Right kidney (tissue), 1 donor: Measurements from ENCODE around the gene TERT.
"Not testable (repeated sequence)": the region's sequence is repeated elsewhere in the genome, so short reads cannot be mapped to it uniquely, and the experiment has no call there.

Experiments used
- DNase-seq: peaks from one replicate; pipeline ENCODE4 v3.0.0-alpha.2; 2016

The TERT gene

DNA sequence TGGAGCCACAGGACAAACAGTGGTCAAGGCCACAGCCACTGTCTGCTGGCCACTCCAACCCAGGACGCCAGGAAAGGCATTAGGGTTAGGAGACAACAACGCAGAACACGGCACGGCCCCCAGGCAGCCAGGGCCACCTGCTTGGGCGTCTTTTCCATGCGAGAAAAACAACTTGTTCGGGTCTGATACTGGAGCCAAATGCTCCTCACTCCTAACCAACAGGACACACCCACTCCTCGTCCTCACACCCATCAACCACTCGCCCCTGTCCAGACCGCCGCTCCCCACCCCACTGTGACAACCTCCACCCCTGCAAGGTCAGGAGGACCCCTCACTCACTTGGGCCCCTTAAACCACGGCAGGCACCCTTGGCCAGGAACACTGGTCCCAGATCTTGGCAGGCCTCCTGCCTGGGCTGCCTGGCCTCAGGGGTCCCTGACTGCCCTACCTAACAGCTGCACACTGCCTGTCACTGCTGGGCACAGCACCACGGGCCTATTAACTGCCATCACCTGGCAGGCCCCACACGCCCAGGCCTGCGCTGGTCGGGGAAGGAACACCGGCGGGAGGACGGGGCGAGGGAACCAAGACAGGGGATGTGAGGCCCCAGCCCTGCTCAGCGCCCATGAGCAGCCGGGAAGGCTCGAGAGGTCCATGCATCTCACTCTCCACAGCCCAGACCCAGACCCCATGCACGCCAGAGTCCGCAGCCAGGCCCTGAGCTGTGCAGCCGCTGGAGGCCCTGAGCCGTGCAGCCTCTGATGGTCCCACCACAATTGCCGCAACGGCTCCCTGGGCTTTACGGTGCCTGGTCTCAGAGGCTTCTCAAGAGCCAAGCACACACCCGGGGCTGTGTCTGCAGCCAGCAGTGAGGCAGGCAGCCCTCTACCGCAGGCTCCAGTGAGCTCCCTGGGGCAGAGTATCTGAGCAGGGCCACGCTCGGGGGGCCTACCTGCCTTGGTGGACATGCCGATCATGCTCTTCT is 36.3 kb upstream of the TERT start:
- no peak for DNase-seq

DNA sequence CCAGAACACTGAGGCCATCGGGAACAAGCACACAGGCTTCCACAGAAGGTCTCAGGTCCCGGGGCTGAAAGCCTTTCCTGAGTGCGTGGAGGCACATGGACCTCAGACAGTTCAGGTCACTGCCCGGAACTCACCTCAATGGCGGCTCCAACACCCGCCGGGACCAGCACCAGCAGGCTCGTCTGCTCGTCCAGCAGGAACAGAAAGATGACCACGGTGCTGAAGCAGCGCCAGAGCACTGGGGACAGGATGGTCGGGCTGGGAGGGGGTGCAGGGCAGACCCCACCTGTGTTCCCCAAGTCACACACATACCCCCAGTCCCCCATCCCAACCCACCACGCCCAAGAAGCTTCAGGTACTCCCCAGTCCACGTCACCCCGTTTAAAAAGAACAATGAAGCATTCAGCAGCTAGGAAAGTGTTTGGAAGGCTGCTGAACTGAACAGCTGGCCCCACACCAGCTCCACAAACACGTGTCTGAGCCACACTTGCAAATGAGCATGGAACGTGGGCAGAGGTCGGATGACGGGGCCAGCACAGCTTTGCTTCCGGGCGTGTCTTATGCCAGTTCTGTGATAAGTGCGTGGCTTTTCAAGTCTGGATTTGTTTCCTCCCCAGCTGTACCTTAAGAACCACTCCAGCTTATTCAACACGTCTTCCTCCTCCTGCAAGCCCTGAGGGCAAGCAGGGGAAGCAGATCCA is 35.4 kb upstream of the TERT start:
- no peak for DNase-seq

DNA sequence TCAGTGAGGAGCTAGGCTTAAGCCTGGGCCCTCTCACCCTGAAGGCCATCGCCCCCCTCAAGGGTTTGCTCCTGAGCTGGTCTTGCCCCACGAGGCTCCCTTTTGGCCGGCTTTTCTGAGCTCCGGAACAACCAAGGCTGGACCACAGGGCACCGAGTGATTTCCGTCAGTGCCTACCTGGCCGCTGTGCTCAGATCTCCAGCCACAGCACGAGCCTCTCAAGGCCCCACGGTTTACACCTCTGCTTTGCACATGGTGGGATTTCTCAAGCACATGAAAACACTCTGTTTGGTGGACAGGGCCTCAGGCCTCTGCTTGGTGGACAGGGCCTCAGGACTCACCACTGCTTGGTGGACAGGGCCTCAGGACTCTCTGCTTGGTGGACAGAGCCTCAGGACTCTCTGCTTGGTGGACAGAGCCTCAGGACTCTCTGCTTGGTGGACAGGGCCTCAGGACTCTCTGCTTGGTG is 34.3 kb upstream of the TERT start:
- DNase-seq, result no peak

DNA sequence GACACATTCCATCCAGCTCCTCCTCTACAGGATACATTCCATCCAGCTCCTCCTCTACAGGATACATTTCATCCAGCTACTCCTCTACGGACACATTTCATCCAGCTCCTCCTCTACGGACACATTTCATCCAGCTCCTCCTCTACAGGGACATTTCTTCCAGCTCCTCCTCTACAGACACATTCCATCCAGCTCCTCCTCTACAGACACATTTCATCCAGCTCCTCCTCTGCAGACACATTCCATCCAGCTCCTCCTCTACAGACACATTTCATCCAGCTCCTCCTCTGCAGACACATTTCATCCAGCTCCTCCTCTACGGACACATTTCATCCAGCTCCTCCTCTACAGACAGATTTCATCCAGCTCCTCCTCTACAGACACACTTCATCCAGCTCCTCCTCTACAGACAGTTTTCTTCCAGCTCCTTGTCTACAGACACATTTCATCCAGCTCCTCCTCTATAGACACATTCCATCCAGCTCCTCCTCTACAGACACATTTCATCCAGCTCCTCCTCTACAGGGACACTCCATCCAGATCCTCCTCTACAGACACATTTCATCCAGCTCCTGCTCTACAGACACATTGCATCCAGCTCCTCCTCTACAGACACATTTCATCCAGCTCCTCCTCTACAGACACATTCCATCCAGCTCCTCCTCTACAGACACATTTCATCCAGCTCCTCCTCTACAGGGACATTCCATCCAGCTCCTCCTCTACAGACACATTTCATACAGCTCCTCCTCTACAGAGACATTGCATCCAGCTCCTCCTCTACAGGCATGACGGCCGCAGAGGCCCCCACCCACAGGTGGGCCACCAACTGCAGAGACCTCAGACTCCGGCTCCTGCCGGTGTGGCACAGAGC is 33.6 kb upstream of the TERT start:
- DNase-seq, result not testable (repeated sequence)

DNA sequence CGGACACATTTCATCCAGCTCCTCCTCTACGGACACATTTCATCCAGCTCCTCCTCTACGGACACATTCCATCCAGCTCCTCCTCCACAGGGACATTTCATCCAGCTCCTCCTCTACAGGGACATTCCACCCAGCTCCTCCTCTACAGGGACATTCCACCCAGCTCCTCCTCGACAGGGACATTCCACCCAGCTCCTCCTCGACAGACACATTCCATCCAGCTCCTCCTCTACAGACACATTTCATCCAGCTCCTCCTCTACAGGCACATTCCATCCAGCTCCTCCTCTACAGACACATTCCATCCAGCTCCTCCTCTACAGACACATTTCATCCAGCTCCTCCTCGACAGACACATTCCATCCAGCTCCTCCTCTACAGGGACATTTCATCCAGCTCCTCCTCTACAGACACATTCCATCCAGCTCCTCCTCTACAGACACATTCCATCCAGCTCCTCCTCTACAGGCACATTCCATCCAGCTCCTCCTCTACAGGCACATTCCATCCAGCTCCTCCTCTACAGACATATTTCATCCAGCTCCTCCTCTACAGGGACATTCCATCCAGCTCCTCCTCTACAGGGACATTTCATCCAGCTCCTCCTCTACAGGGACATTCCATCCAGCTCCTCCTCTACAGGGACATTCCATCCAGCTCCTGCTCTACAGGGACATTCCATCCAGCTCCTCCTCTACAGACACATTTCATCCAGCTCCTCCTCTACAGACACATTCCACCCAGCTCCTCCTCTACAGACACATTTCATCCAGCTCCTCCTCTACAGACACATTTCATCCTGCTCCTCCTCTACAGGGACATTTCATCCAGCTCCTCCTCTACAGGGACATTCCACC is 32.3 kb upstream of the TERT start:
- not testable (repeated sequence) for DNase-seq

DNA sequence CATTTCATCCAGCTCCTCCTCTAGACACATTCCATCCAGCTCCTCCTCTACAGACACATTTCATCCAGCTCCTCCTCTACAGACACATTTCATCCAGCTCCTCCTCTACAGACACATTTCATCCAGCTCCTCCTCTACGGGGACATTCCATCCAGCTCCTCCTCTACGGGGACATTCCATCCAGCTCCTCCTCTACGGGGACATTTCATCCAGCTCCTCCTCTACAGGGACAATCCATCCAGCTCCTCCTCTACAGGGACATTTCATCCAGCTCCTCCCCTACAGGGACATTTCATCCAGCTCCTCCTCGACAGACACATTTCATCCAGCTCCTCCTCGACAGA is 31.6 kb upstream of the TERT start:
- not testable (repeated sequence) for DNase-seq

DNA sequence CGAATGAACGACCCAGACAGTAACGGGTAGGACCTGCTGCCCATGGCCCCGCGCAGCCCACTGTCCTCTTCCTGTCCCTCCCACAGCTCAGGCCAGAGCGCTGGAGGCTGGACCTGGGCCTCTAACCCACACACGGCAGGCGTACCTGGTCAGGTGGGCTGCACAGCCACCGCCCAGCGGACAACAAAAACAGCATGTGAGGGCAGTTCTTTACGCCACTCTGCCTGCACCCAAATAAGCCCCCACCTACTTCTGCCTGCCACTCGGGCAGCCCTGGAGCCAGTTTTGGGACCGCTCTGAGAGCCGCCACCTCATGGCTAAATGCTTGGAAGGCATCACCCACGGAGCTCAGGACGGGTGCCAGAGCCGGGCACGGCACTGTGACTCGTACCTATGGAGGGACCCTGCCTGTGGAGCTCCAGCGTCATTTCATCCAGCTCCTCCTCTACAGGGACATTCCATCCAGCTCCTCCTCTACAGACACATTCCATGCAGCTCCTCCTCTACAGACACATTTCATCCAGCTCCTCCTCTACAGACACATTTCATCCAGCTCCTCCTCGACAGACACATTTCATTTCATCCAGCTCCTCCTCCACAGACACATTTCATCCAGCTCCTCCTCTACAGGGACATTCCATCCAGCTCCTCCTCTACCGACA is 31.1 kb upstream of the TERT start:
- no peak for DNase-seq

DNA sequence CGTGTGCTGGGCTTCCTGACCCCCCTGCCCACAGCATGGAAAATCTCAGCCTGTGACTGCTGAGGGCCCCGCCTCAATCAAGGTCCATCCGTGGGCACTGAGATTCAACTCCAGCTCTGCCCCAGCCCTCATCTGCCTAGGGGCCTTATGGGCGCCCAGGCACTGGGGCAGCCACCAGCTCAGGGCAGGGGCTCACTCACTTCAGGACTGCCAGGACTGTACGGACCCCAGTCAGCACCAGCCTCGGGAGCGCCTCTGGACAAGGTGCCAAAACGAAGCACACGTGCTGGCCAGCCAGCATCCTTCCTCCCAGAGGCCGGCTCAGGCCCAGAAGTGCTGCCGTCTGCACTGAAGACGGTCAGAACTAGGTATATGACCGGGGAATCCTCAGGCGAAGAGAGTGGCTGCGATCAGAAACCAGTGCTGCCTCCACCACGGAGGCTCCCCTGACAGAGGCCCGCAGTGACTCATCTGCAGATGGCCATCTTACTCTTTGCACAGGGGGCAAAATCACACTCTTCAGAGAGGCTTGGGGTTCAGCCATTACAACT is 30.4 kb upstream of the TERT start:
- no peak for DNase-seq

DNA sequence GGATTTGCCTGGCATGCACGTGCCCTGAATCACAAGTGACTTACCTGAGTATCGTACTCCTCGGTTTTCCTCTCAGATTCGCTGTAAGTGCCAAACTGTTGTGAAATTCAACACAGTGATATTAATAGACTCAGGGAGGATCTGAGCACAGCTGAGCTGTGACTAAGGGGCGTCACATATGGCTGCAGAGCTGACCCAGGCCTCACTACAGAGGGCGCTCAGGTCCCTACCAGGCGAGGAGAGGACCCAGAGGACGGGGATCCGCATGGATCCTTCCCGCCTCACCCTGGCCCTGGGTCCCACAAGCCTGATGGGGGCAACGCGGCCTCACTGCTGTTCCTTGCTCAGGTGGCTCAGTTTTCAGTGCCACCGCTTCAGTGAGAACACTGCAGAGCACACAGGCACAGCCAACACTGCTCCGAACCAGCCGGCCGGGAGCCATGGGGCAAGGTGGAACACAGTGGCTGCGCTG is 29.9 kb upstream of the TERT start:
- DNase-seq, result no peak

DNA sequence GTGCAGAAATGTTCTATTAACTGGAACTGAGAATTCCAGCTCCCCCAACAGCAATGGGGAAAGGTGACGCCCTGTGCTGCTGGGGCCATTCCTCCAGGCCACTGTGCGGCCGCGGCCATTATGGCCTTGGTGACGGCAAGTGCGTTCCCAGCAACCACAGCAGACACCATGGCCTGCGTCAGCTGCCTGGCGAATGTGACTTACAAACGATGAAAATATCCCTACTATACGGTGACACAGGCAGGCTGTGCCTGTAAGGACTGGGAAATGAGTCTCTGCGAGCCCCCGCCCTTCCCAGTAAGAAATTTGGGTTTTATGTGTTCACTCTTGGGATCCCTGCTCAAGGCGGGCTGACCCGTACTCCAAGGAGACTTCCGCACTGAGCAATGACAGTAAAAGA is 29.4 kb upstream of the TERT start:
- DNase-seq, result no peak

DNA sequence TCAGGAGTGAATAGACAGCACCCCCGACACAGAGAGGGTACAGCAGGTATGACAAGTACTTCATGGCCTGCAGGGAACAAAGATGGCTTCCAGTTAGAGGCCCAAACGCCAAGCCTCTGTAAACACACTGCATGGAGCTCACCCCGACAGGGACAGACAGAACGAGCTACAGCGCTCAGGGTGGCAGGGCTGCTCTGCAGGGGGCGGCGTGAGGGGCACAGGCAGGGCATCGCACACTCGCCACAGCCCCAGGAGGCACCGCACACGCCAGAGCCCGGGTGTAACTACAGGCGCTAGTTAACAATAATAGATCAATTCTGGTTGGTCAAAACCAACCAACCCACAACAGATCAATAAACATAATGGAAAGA is 28.9 kb upstream of the TERT start:
- no peak for DNase-seq

DNA sequence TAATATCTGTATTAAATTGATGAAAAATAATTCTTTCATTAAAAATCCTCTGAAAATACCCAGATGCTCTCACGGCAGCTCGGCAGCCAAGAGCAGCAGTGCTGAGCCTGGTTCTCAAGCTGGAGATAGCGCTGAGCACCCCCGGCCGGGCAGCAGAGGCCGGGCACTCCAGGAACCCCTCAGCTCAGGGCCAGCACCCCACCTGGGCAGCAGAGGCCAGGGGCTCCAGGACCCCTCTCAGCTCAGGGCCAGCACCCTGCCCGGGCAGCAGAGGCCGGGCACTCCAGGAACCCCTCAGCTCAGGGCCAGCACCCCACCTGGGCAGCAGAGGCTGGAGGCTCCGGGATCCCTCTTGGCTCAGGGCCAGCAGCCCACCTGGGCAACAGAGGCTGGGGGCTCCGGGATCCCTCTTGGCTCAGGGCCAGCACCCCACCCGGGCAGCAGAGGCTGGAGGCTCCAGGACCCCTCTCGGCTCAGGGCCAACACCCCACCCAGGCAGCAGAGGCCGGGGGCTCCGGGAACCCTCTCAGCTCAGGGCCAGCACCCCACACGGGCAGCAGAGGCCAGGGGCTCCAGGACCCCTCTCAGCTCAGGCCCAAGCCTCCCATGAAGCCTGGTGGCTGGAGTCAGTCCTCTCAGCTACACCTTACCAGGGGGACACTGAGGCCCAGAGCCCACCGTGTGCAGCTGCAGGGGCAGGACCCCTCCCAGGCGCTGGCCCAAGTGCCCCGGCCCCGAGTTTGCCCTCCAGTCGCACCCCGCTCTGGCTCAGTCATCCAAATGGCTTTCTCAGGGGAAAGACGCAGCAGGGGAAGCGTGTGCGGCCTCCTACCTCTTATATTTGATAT is 28.3 kb upstream of the TERT start:
- DNase-seq, result no peak

DNA sequence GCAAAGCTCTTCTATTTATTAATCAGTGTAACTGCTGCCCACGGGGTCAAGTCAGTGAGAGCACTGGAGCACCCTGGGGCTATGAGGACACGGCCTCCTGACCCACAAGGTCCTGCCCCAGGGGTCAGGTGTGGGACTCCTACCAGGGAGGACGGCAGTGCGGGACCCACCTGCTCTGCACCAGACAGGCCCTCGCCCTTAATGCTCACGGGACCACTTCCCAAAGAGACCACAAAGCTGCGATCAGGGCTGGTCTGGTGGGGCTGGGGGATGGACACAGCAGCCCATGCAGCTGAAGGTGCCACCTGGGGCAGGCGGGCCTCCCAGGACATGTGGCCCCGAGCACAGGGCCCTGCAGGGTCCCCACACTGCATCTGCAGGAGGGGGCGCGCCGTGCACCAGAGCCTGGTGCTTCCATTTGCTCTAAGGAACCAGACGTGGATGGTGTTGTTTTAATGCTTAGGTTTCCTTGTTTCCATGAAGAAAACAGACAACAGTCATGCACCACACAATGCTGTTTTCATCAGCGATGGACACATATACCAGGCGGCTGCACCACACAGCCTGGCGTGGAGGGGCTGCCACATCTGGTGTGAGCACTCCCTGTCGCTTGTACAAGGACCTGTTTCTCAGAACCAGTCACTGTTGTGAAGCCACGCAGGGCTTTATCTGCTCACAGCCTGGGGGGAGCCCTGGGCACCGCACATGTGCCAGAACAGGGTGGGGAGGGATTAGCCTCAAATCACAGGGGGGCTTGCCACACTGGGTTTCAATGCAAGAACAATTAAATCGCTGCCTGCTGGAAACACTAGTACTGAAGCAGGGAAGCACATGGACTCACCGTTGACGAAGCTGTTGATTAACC is 27.4 kb upstream of the TERT start:
- DNase-seq, result no peak

DNA sequence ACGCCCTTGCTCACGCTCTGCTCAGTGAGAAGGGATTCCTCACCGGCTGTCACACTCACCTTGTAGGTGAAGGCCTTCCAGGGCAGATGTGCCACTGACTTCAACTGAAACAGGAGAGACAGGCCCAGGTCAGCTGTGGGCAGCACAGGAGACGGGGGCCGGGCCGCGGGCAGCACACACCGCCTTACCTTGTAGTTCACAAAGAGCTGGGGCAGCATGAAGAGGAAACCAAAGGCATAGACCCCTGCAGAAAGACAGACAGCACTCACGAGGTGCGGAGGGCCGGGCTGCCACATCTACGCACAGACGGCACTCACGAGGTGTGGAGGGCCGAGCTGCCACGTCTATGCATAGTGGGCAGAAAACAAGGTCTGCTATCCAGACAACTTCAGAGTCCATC is 26.7 kb upstream of the TERT start:
- DNase-seq, result no peak

DNA sequence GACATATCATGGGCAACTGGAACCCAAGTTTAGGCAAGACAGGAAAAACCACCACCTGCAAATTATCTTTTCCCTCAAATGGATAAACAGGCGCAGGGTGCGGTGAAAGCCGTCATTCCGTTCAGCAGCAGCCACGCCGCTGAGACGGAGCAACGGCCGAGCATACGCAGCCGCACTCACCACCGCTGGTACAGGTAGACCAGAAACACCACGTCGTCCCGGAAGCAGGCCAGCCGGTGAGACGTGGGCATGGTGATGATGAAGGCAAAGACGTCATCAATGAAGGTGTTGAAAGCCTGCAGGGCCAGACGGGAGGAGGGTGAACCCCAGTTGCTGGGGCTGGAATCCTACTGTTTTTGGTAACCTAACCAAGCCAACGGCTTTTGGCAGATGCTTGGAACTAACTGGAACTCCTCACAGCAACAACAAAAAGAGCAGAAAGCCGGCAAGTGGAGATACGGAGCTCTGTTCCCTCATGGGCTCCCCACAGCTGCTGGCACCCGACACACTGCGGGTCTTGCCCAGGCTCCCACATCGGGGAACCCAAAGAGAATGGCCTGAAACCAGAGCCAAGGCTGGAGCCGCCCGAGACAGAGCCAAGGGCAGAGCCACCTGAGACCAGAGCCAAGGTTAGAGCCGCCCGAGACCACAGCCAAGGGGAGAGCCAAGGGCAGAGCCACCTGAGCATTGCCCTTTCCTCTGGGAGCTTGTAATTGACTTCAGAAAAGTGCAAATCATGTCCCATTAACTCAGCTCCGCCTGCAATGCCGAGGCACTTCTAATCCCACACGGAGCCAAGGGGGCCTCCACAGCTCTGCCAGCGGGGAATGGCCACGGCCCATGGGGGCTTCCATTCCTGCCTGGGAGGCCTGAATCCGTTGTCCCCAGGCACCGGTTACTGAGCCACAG is 25.8 kb upstream of the TERT start:
- no peak for DNase-seq

DNA sequence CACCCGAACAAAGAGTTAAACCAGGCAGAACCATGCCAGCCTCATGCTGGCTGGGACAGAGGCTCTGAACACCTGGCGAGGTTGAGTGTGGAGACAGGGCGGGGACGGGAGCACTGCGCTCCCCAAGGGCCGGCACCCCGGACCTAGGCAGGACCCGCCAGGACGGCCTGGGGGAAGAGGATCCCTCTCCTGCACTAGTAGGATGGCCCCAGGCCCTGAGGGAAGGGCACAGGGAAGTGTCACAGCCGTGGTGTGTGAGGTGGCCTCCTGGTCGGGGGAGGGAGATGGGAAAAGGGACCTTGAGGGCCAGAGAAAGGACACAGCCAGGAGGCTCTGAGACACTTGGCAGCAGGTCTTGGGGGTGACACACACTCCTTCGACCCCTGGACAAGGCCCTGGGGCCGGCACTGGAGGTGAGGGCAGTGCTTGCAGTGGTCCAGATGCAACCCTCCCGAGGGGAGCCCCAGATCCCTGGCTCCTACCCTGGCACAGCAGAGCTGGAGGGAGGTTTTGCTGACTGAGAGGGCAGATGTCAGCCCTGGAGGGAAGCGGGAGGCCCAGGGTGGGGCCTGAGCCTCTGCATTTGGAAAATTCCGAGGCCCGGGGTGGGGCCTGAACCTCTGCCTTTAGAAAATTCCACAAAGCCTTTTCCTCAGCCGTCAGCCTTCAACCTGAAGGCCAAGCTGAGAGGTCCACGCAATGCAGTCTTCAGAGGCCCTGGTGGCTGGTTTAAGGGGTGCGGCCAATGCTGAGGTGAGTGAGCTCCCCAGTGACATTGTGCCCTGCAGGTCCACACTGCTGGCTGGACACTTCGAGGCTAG is 24.8 kb upstream of the TERT start:
- no peak for DNase-seq
